HepG2 (cell line): ENCODE results near the gene AGBL1. TPM values are rescaled to one million over a fixed set of nuclear protein-coding genes. Genes with fewer than 3 reads are reported as not detected.

Experiments used
- GMEB1 ChIP-seq: sonication (generic); formaldehyde crosslinking; IDR thresholded peaks from 2 replicates; pipeline ENCODE4 v1.5.1; 2020; ENCODE audit warnings: missing genetic modification reagents, mild to moderate bottlenecking, borderline replicate concordance
- GPBP1L1 ChIP-seq: sonication (generic); formaldehyde crosslinking; IDR thresholded peaks from 2 replicates; pipeline ENCODE4 v1.5.0; 2020; ENCODE audit warnings: mild to moderate bottlenecking, missing genetic modification reagents
- HHEX ChIP-seq: IDR thresholded peaks from 2 replicates; pipeline ENCODE4 v1.6.1; 2016; ENCODE audit warnings: control low read depth
- HNRNPL ChIP-seq: fragments of 200-400 bp; formaldehyde crosslinking; IDR thresholded peaks from 2 replicates; pipeline ENCODE4 v1.6.1; 2017; ENCODE audit warnings: mild to moderate bottlenecking, low read depth, low read length
- JUNB ChIP-seq: sonication (generic); formaldehyde crosslinking; IDR thresholded peaks from 2 replicates; pipeline ENCODE4 v1.8.0; 2022; ENCODE audit warnings: missing genetic modification reagents, mild to moderate bottlenecking, borderline replicate concordance
- KMT2A ChIP-seq: sonication (generic); formaldehyde crosslinking; IDR thresholded peaks from 2 replicates; pipeline ENCODE4 v1.4.0; 2020; ENCODE audit warnings: missing genetic modification reagents
- MLLT10 ChIP-seq: sonication (generic); formaldehyde crosslinking; IDR thresholded peaks from 2 replicates; pipeline ENCODE4 v1.4.0; 2020; ENCODE audit warnings: missing genetic modification reagents
- NKX3-1 ChIP-seq: sonication (generic); formaldehyde crosslinking; IDR thresholded peaks from 2 replicates; pipeline ENCODE4 v1.5.0; 2020; ENCODE audit warnings: missing genetic modification reagents
- TFE3 ChIP-seq: IDR thresholded peaks from 2 replicates; pipeline ENCODE4 v1.6.1; 2016
- ZNF253 ChIP-seq: sonication (generic); formaldehyde crosslinking; IDR thresholded peaks from 2 replicates; pipeline ENCODE4 v1.8.0; 2022; ENCODE audit warnings: mild to moderate bottlenecking, missing genetic modification reagents, borderline replicate concordance
- ZNF576 ChIP-seq: sonication (generic); formaldehyde crosslinking; IDR thresholded peaks from 2 replicates; pipeline ENCODE4 v1.4.0; 2020; ENCODE audit warnings: mild to moderate bottlenecking, missing genetic modification reagents
- ZNF652 ChIP-seq: IDR thresholded peaks from 2 replicates; pipeline ENCODE4 v1.6.1; 2016; ENCODE audit warnings: low read depth, borderline replicate concordance
- polyA plus RNA-seq, 8 experiments: library from polyadenylated mRNA; depleted of rRNA in 3 of 8; stranded (reverse) in 7 of 8; unstranded in 1 of 8; fragments of >200 nt; fragmentation: Illumina TruSeq in 4 of 8; extraction: Trizol in 4 of 8; gene quantifications; 2 replicates each; pipeline versions ENCODE4 v1.2.1 to v1.2.3, GENCODE V29; 2011 to 2016; ENCODE audit warnings: low read depth in 4 of 8, missing spikeins in 1 of 8, mixed read lengths in 1 of 8; ENCODE audit not compliant: insufficient read depth in 1 of 8
- total RNA-seq, 5 experiments: library from RNA; depleted of rRNA; stranded (reverse); fragments of >200 nt; fragmentation: Illumina TruSeq; extraction: Trizol; gene quantifications; 2 replicates each; pipeline ENCODE4 v1.2.3, GENCODE V29; 2016; ENCODE audit warnings: low read depth in 1 of 5

AGBL1 gene
- total and polyA plus RNA-seq, 2 of the 13 experiments (the other 11 are each of a cell fraction or from before 2014, with no cell fraction given), result 0.01 TPM; not detected in 1

- TF ChIP-seq ZNF253 (CRISPR knock-in tag) (no peak), TFE3 (CRISPR knock-in tag) (no peak), KMT2A (CRISPR knock-in tag) (no peak), ZNF652 (no peak), HHEX (CRISPR knock-in tag) (no peak), JUNB (CRISPR knock-in tag) (no peak), MLLT10 (no peak), NKX3-1 (CRISPR knock-in tag) (no peak), GPBP1L1 (CRISPR knock-in tag) (no peak), ZNF576 (no peak), HNRNPL (no peak), GMEB1 (CRISPR knock-in tag) (no peak)
Measured at GRCh38 chr15:86392296-86392695, 312.6 kb downstream of the AGBL1 start (continued).
